ENCODE data around the gene KREMEN1. TPM values are rescaled to one million over a fixed set of nuclear protein-coding genes. Genes with fewer than 3 reads are reported as not detected.
"Not testable (repeated sequence)": the region's sequence is repeated elsewhere in the genome, so short reads cannot be mapped to it uniquely, and the experiment has no call there.

Gene KREMEN1
- total and polyA plus RNA-seq, 2 of the 4 experiments (the other 2 are of a cell fraction): 2.9 to 4.6 TPM

GRCh38 chr22:29120098-29120912, 47.5 kb downstream of the KREMEN1 start:
- H3K79me1 ChIP-seq (ENCODE audit: low read depth in 1 of 2, low read length in 2 of 2); H2AK9ac ChIP-seq (replicated peaks; ENCODE audit: low read depth, low read length, poor library complexity); POLR2A ChIA-PET (ENCODE audit: unreplicated experiment); H2AFZ ChIP-seq (replicated peaks; ENCODE audit: low read length, poor library complexity); H4K20me1 ChIP-seq (ENCODE audit: insufficient read depth, low read length); intact Hi-C loops (cut with micrococcal nuclease); H3K4me3 ChIP-seq (ENCODE audit: insufficient read depth, low read depth, low read length); H3K56ac ChIP-seq (ENCODE audit: extremely low read depth, insufficient read depth, low read length); ATAC-seq (ENCODE audit: low read depth); H2AK5ac ChIP-seq (ENCODE audit: low read depth, low read length); in situ Hi-C loops (cut with MboI; ENCODE audit: low sequenced_read_pairs); H4K91ac ChIP-seq (ENCODE audit: insufficient read depth, low read depth, low read length); H2BK120ac ChIP-seq (ENCODE audit: low read depth, low read length); H3K9ac ChIP-seq (ENCODE audit: low read depth, low read length); H3K23ac ChIP-seq (ENCODE audit: low read depth, low read length); H3K9me1 ChIP-seq (ENCODE audit: insufficient read depth, low read length); H3K4me2 ChIP-seq (ENCODE audit: low read depth, low read length); H3K14ac ChIP-seq (replicated peaks; ENCODE audit: low read depth, low read length); H4K5ac ChIP-seq (ENCODE audit: low read depth, low read length); dilution Hi-C loops (cut with HindIII; ENCODE audit: low sequenced_read_pairs, unreplicated experiment); H3K27me3 ChIP-seq (ENCODE audit: control insufficient read depth, insufficient read depth, low read length); CTCF ChIA-PET; H2BK5ac ChIP-seq (ENCODE audit: low read depth, low read length, poor library complexity, severe bottlenecking); H3K4ac ChIP-seq (ENCODE audit: low read depth, low read length); H3K36me3 ChIP-seq (ENCODE audit: control insufficient read depth, insufficient read depth, low read length); H3K18ac ChIP-seq (ENCODE audit: low read depth, low read length); H2BK15ac ChIP-seq (ENCODE audit: low read depth, low read length); DNase-seq; H4K8ac ChIP-seq (ENCODE audit: low read depth in 2 of 2, low read length in 2 of 2); H2BK20ac ChIP-seq (ENCODE audit: low read depth, low read length); BruUV-seq (replicated peaks); H3K27ac ChIP-seq (ENCODE audit: insufficient read depth, low read length); H3K9me3 ChIP-seq (ENCODE audit: control insufficient read depth, insufficient read depth, low read length): not testable (repeated sequence)
- WGBS, 2 experiments (ENCODE audit: extremely low coverage in 2 of 2, insufficient read length in 1 of 2): 83 to 97% methylated on average over 3 to 4 of the region's 7 CpGs
- peaks cover 11% of the 10 kb centered on the region for H3K4me1 ChIP-seq (ENCODE audit: control insufficient read depth, insufficient read depth, low read length)
